K562 (cell line): ENCODE measurements around the gene TBXA2R. TPM values are rescaled to one million over a fixed set of nuclear protein-coding genes. Genes with fewer than 3 reads are reported as not detected.

Source experiments
- ATAC-seq: fragments of 200-7000 bp; cut with Tn5 transposase; 3 replicates; pipeline ENCODE4 v1.9.1; 2020; ENCODE audit warnings: moderate library complexity
- BruUV-seq: library from RNA; stranded (reverse); fragments of 400-500 nt; replicated peaks from 2 replicates; lab custom pipeline; 2021; lab: Mats Ljungman, UMichigan
- CTCF ChIA-PET: fragments of 300-600 bp; formaldehyde crosslinking; extraction: SDS; loops from one replicate; lab custom pipeline; 2021; ENCODE audit warnings: low intra/inter-chr PET ratio; lab: Yijun Ruan, JAX
- POLR2A ChIA-PET: fragments of 300-600, 350-650 bp; sonication (Branson Sonifier 250); formaldehyde crosslinking; extraction: SDS; loops from one replicate; lab custom pipeline; 2021; ENCODE audit warnings: antibody characterized with exemption, inconsistent platforms; lab: Yijun Ruan, JAX
- DNase-seq, 4 experiments: peaks; one replicate each; pipeline versions ENCODE4 v3.0.0 to v3.0.0-alpha.2; 2011 to 2018; ENCODE audit warnings: low spot score in 3 of 4, mixed read lengths in 3 of 4; ENCODE audit errors: extremely low read depth in 1 of 4
- FAIRE-seq: peaks from 2 replicates; lab custom pipeline; 2011; peaks lifted over from hg19 to GRCh38; lab: Jason Lieb, UNC
- H2AFZ ChIP-seq: 2 replicates; pipeline ENCODE4 v1.6.0; 2011; ENCODE audit warnings: low read depth, low read length, control low read depth, inconsistent platforms
- H3K27ac ChIP-seq: fragments of 200-600 bp; 3 replicates; pipeline ENCODE4 v1.8.0; 2011; ENCODE audit warnings: low read depth, mild to moderate bottlenecking, control low read depth, inconsistent platforms, low read length, moderate library complexity, mixed read lengths; ENCODE audit errors: extremely low read depth
- H3K27me3 ChIP-seq, 2 experiments: fragments of 300-600 bp in 1 of 2; 2 replicates in 1 of 2; 3 replicates in 1 of 2; pipeline versions ENCODE4 v1.6.0 to v1.8.0; 2011; ENCODE audit warnings: inconsistent platforms in 2 of 2, low read length in 2 of 2, mild to moderate bottlenecking in 1 of 2, mixed read lengths in 1 of 2, moderate library complexity in 1 of 2; ENCODE audit not compliant: control insufficient read depth in 2 of 2, insufficient read depth in 2 of 2
- H3K36me3 ChIP-seq: fragments of 300-600 bp; 3 replicates; pipeline ENCODE4 v1.8.0; 2011; ENCODE audit warnings: mild to moderate bottlenecking, low read length, inconsistent platforms; ENCODE audit not compliant: control insufficient read depth, insufficient read depth
- H3K4me1 ChIP-seq, 2 experiments: fragments of 200-600 bp in 1 of 2; replicated peaks in 1 of 2; 2 replicates in 1 of 2; 3 replicates in 1 of 2; pipeline versions ENCODE4 v1.5.1 to v1.8.0; 2011; ENCODE audit warnings: inconsistent platforms in 2 of 2, low read length in 2 of 2, mild to moderate bottlenecking in 1 of 2, mixed read lengths in 1 of 2, moderate library complexity in 1 of 2; ENCODE audit not compliant: control insufficient read depth in 2 of 2, insufficient read depth in 2 of 2
- H3K4me2 ChIP-seq: 2 replicates; pipeline ENCODE4 v1.6.1; 2011; ENCODE audit warnings: low read length, control low read depth, inconsistent platforms, mixed read lengths; ENCODE audit not compliant: insufficient read depth
- H3K4me3 ChIP-seq: fragments of 200-600 bp; sonication (generic), shearing (Covaris generic); 2 replicates; pipeline ENCODE4 v1.5.1; 2016; ENCODE audit warnings: control low read depth, inconsistent platforms
- H3K79me2 ChIP-seq: fragments of 200-600 bp; 3 replicates; pipeline ENCODE4 v1.8.0; 2011; ENCODE audit warnings: low read length, inconsistent platforms; ENCODE audit not compliant: control insufficient read depth, insufficient read depth
- H3K9ac ChIP-seq, 2 experiments: 2 replicates each; pipeline versions ENCODE4 v1.6.0 to v1.6.1; 2011; ENCODE audit warnings: low read depth in 2 of 2, low read length in 2 of 2, control low read depth in 1 of 2, inconsistent platforms in 1 of 2, mild to moderate bottlenecking in 1 of 2, mixed read lengths in 1 of 2; ENCODE audit not compliant: insufficient read depth in 1 of 2
- H3K9me1 ChIP-seq: one replicate; pipeline ENCODE4 v1.6.0; 2011; ENCODE audit warnings: inconsistent platforms, mild to moderate bottlenecking, low read length, moderate library complexity; ENCODE audit not compliant: control insufficient read depth, insufficient read depth
- H3K9me3 ChIP-seq: replicated peaks from 2 replicates; pipeline ENCODE4 v1.5.1; 2011; ENCODE audit warnings: low read depth, low read length, inconsistent platforms; ENCODE audit not compliant: control insufficient read depth, insufficient read depth
- H4K20me1 ChIP-seq: replicated peaks from 2 replicates; pipeline ENCODE4 v1.6.1; 2011; ENCODE audit warnings: low read length, inconsistent platforms, mixed read lengths; ENCODE audit not compliant: control insufficient read depth, insufficient read depth
- CCAR2 ChIP-seq: fragments of 200-400 bp; formaldehyde crosslinking; IDR thresholded peaks from 2 replicates; pipeline ENCODE4 v1.6.1; 2017; ENCODE audit warnings: mild to moderate bottlenecking, low read depth, low read length
- ELF4 ChIP-seq: fragments of 450-650 bp; formaldehyde crosslinking; IDR thresholded peaks from 2 replicates; pipeline ENCODE4 v1.4.0; 2022; ENCODE audit warnings: missing genetic modification characterization
- PRDM10 ChIP-seq: fragments of 450-650 bp; IDR thresholded peaks from 2 replicates; pipeline ENCODE4 v1.6.1; 2018; ENCODE audit not compliant: partially characterized antibody
- SREBF1 ChIP-seq: fragments of 150-350 bp; IDR thresholded peaks from 2 replicates; pipeline ENCODE4 v1.6.1; 2014; ENCODE audit warnings: antibody characterized with exemption, low read depth, low read length, borderline replicate concordance
- TAL1 ChIP-seq: fragments of 450-650 bp; IDR thresholded peaks from 2 replicates; pipeline ENCODE4 v1.6.1; 2016; ENCODE audit warnings: mild to moderate bottlenecking
- ZNF511 ChIP-seq: sonication (generic); formaldehyde crosslinking; IDR thresholded peaks from 2 replicates; pipeline ENCODE4 v1.8.0; 2022; ENCODE audit warnings: mild to moderate bottlenecking, missing genetic modification reagents
- WGBS: fragments of 100-300 bp; shearing (Covaris generic); methylation state at CpG from one replicate; pipeline ENCODE4 v1.1.6; 2016; ENCODE audit warnings: low coverage, mixed read lengths; ENCODE audit not compliant: insufficient coverage; ENCODE audit errors: missing lambda C conversion rate; 5-methylcytosine and 5-hydroxymethylcytosine counted together
- in situ Hi-C: fragments of 300-500 bp; cut with MboI; formaldehyde crosslinking; loops from 4 replicates; pipeline ENCODE4 v1.15.0; 2018; ENCODE audit warnings: inconsistent platforms, mixed read lengths
- intact Hi-C: fragments of 100-400 bp; cut with micrococcal nuclease; formaldehyde crosslinking; loops from 2 replicates; pipeline ENCODE4 v1.14.2; 2022
- polyA plus RNA-seq, 8 experiments: library from polyadenylated mRNA; depleted of rRNA in 4 of 8; stranded (reverse) in 5 of 8; unstranded in 3 of 8; fragments of >200 nt; fragmentation: Nextera tagmentation in 2 of 8; fragmentation: Illumina TruSeq in 1 of 8; extraction: Ambion mirVana in 2 of 8; extraction: Trizol in 1 of 8; gene quantifications; 2 replicates each; pipeline versions ENCODE4 v1.2.1 to v1.2.3, GENCODE V29; 2011 to 2014; ENCODE audit warnings: inconsistent platforms in 1 of 8, missing spikeins in 1 of 8
- total RNA-seq, 7 experiments: library from RNA; depleted of rRNA in 6 of 7; stranded (reverse); fragments of >200 nt in 6 of 7; fragmentation: Illumina TruSeq in 2 of 7; extraction: Trizol in 2 of 7; gene quantifications; 2 replicates each; pipeline versions ENCODE4 v1.2.1 to v1.2.3, GENCODE V29; 2011 to 2021; ENCODE audit warnings: low replicate concordance in 1 of 7

Gene TBXA2R
- total and polyA plus RNA-seq, 9 of the 15 experiments (the other 6 are each of a cell fraction or from before 2014, with no cell fraction given): 1.5 to 24.0 (median 2.8) TPM

GRCh38 chr19:3641515-3642269 lies 35.0 kb upstream of the TBXA2R start:
- Histone ChIP-seq H3K4me3 (no peak overlapping the region), H3K79me2 (no peaks in the 10 kb centered on the region), H3K9me1 (peaks cover 4% of the 10 kb centered on the region), H3K9me3 (no peaks in the 10 kb centered on the region), H3K9ac (no peak overlapping the region; a peak in 1 of 4 replicates), H3K36me3 (peaks cover 41% of the 10 kb centered on the region; the same call in 1 of the 3 replicates), H3K4me2 (no peak overlapping the region), H3K27me3 (no peaks in the 10 kb centered on the region), H3K27ac (no peak overlapping the region), H2AFZ (no peak overlapping the region), H3K4me1 (peaks cover 0 to 57% of the 10 kb centered on the region in 2 experiments; a peak in 3 of 5 replicates), H4K20me1 (peaks cover 7% of the 10 kb centered on the region; the same call in 1 of the 2 replicates)
- DNase-seq (no peak), ATAC-seq (no peak), FAIRE-seq (no peak)
- intact Hi-C loops (no loop called here), in situ Hi-C loops (no loop called here)
- WGBS: 91% methylated on average over 24 of the region's 28 CpGs
- no peak for TF ChIP-seq ZNF511 (CRISPR knock-in tag)
- TF ChIP-seq PRDM10: no peak
- no peak for TF ChIP-seq SREBF1
- TF ChIP-seq CCAR2: no peak
- no peak for TF ChIP-seq ELF4 (CRISPR knock-in tag)
- no peak for TF ChIP-seq TAL1
- BruUV-seq: no TSS peak
- ChIA-PET POLR2A (no interaction called here), CTCF (no interaction called here)
